Measurements from ENCODE around the gene NFE2L2. TPM values are rescaled to one million over a fixed set of nuclear protein-coding genes. Genes with fewer than 3 reads are reported as not detected.
"Not testable (repeated sequence)": the region's sequence is repeated elsewhere in the genome, so short reads cannot be mapped to it uniquely, and the experiment has no call there.

Gene NFE2L2
- total and polyA plus RNA-seq, 7 donors = 46.7 to 103 (median 88.3) TPM

DNA sequence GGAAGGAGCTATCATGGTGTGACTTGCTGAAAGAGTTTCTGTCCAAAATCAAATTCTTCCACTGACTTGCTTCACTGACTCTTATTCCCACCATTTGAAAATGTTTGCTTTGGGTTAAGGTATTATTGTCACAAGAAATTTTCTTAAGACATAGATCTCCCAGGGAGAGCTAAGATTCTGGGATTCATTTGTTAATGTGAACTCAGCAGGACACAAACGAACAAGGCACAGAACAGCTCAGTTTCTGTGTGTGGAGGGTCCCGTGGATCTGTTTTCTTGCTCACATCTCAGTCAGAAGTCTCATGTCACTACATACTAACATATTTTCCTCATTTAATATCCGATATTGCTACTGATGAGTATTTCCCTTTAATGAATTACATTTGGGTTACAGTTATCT, 60.1 kb downstream of the NFE2L2 start:
- no peaks in the 10 kb centered on the region for H3K9me3 ChIP-seq
- H3K27ac ChIP-seq = no peak overlapping the region
- intact Hi-C loops (cut with DNase I) = no loop called here
- H3K27me3 ChIP-seq = no peaks in the 10 kb centered on the region
- H3K36me3 ChIP-seq = no peaks in the 10 kb centered on the region
- no peak overlapping the region for H3K4me3 ChIP-seq
- 91% methylated on average over 3 of the region's 3 CpGs for WGBS, 2 donors
- TF ChIP-seq POLR2AphosphoS5 (IDR thresholded peaks at IDR 0.05) (no peak), EP300 (IDR thresholded peaks at IDR 0.05) (no peak), POLR2A (IDR thresholded peaks at IDR 0.05) (no peak)
- TF ChIP-seq, protein P1, sequence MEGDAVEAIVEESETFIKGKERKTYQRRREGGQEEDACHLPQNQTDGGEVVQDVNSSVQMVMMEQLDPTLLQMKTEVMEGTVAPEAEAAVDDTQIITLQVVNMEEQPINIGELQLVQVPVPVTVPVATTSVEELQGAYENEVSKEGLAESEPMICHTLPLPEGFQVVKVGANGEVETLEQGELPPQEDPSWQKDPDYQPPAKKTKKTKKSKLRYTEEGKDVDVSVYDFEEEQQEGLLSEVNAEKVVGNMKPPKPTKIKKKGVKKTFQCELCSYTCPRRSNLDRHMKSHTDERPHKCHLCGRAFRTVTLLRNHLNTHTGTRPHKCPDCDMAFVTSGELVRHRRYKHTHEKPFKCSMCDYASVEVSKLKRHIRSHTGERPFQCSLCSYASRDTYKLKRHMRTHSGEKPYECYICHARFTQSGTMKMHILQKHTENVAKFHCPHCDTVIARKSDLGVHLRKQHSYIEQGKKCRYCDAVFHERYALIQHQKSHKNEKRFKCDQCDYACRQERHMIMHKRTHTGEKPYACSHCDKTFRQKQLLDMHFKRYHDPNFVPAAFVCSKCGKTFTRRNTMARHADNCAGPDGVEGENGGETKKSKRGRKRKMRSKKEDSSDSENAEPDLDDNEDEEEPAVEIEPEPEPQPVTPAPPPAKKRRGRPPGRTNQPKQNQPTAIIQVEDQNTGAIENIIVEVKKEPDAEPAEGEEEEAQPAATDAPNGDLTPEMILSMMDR (IDR thresholded peaks at IDR 0.05) = no peak
- no peak for DNase-seq
- peaks cover 0 to 6% (median 3%) of the 10 kb centered on the region in 4 donors for H3K4me1 ChIP-seq

DNA sequence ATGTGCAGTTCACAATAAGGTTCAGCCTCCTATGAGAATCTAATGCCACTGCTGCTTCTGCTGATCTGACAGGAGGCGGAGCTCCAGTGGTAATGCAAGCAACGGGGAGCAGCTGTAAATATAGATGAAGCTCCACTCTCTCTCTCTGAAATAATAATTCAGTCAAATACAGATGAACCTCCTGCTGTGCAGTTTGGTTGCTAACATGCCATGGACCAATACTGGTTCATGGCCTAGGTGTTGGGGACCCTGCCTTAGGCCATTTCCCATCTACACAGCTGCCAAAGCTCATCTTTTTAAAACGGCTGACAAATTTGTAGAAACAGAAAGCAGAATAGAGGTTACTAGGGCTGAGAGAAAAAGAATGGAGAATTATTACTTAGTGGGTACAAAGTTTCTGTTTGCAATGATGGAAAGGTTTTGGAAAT, 62.6 kb downstream of the NFE2L2 start:
- H3K4me1 ChIP-seq = peaks cover 0 to 6% (median 3%) of the 10 kb centered on the region in 4 donors
- DNase-seq = no peak
- 54 to 55% methylated on average over 3 of the region's 3 CpGs for WGBS, 2 donors
- H3K27me3 ChIP-seq = no peaks in the 10 kb centered on the region
- H3K4me3 ChIP-seq = no peak overlapping the region
- TF ChIP-seq EP300 (IDR thresholded peaks at IDR 0.05) (no peak), POLR2AphosphoS5 (IDR thresholded peaks at IDR 0.05) (no peak), POLR2A (IDR thresholded peaks at IDR 0.05) (no peak)
- TF ChIP-seq, protein P1 (IDR thresholded peaks at IDR 0.05) = no peak
- intact Hi-C loops (cut with DNase I) = no loop called here
- no peaks in the 10 kb centered on the region for H3K9me3 ChIP-seq
- peak overlapping the region in 1 of 4 donors; percentile 43 for H3K27ac ChIP-seq
- H3K36me3 ChIP-seq = no peaks in the 10 kb centered on the region

DNA sequence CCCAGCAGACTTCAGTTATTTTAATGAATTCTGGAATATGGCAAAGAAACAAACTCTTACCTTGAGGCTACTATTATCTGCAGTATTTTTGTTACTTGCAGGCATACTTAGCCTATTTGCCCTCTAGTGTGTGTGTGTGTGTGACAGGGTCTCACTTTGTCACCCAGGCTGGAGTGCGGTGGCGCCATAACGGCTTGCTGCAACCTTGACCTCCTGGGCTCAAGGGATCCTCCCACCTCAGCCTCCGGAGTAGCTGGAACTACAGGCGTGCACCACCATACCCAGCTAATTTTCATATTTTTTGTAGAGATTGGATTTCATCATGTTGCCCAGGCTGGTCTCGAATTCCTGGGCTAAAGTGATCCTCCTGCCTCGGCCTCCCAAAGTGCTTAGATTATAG, 64.1 kb downstream of the NFE2L2 start:
- H3K4me3 ChIP-seq; H3K27ac ChIP-seq; intact Hi-C loops (cut with DNase I); DNase-seq; H3K27me3 ChIP-seq; H3K36me3 ChIP-seq; H3K4me1 ChIP-seq; H3K9me3 ChIP-seq: not testable (repeated sequence)
- WGBS, 2 donors = 95 to 97% methylated on average over 7 of the region's 7 CpGs

DNA sequence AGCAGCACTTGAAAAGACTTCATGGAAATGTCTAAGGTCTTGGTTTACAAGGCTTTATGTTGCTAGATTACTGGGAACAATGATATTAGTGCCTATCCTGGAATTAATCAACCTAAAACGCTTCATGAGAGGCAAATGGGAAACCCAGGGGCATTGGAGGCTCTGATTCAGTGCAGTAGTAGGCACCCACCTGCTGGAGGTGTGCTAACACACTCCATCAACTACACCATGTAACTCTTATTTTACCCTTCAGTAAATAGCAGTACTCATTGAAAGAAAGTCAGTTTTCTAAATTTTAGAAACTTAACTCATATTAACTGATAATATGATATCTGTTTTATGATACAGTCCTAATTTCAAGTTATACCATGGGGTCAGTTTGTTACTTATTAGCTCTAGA, 69.3 kb downstream of the NFE2L2 start:
- Histone ChIP-seq H3K27ac (no peak overlapping the region), H3K36me3 (no peaks in the 10 kb centered on the region), H3K4me3 (no peak overlapping the region), H3K9me3 (no peaks in the 10 kb centered on the region), H3K4me1 (no peaks in the 10 kb centered on the region), H3K27me3 (no peaks in the 10 kb centered on the region)
- no peak for TF ChIP-seq EP300 (IDR thresholded peaks at IDR 0.05)
- TF ChIP-seq POLR2AphosphoS5 (IDR thresholded peaks at IDR 0.05) = no peak
- TF ChIP-seq, protein P1 (IDR thresholded peaks at IDR 0.05) = no peak
- no peak for TF ChIP-seq POLR2A (IDR thresholded peaks at IDR 0.05)
- WGBS, 2 donors = 87 to 88% methylated on average over 1 of the region's 1 CpG
- no peak for DNase-seq
- intact Hi-C loops (cut with DNase I) = no loop called here

DNA sequence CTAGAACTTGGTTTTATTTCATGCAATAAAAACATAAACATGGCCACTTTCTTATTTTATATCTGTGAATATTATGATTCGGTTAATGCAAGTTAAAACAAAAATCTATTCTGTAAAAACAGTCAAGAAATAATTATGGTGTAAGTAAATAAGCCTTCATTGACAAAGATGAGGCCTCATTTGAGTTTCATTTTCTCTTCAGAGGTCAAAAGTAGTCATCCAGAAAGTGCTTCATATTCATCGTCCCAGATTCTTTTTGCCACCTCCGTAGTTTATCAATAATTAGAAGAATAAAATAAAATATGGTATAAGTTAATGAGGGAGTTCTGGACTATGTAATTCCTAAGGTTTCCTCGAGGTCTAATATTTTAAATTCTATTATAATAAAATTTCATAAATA, 71.3 kb downstream of the NFE2L2 start:
- H3K4me3 ChIP-seq = no peak overlapping the region
- no peak for DNase-seq
- TF ChIP-seq, protein P1 (IDR thresholded peaks at IDR 0.05) = no peak
- TF ChIP-seq EP300 (IDR thresholded peaks at IDR 0.05) = no peak
- no peak for TF ChIP-seq POLR2AphosphoS5 (IDR thresholded peaks at IDR 0.05)
- no peak for TF ChIP-seq POLR2A (IDR thresholded peaks at IDR 0.05)
- 68 to 80% methylated on average over 4 of the region's 4 CpGs for WGBS, 2 donors
- no peaks in the 10 kb centered on the region for H3K27me3 ChIP-seq
- no peak overlapping the region for H3K27ac ChIP-seq
- no peaks in the 10 kb centered on the region for H3K4me1 ChIP-seq
- H3K36me3 ChIP-seq = no peaks in the 10 kb centered on the region
- H3K9me3 ChIP-seq = no peaks in the 10 kb centered on the region
- intact Hi-C loops (cut with DNase I) = no loop called here

Measured in sigmoid colon (tissue), 7 donors.